GM10266 (cell line): ENCODE measurements around the gene STK32B.

Experiments used
- DNase-seq: peaks from one replicate; pipeline ENCODE4 v3.0.0; 2012; ENCODE audit errors: extremely low spot score
- CTCF ChIP-seq: IDR thresholded peaks from 2 replicates; pipeline ENCODE4 v1.5.1; 2012; ENCODE audit warnings: mild to moderate bottlenecking, low read depth; ENCODE audit not compliant: control insufficient read depth, insufficient read depth; ENCODE audit errors: missing control alignments

The STK32B gene

GRCh38 chr4:5072948-5073347 lies 21.7 kb downstream of the STK32B start:
- no peak for DNase-seq
- no peak for TF ChIP-seq CTCF

- DNase-seq = no peak
- TF ChIP-seq CTCF = no peak
Measured at GRCh38 chr4:5078009-5078408, 26.7 kb downstream of the STK32B start.

- TF ChIP-seq CTCF = no peak
Measured at GRCh38 chr4:5079581-5079980, 28.3 kb downstream of the STK32B start.

GRCh38 chr4:5081441-5081999 lies 30.2 kb downstream of the STK32B start:
- no peak for TF ChIP-seq CTCF
- no peak for DNase-seq

More at GRCh38 chr4:5079581-5079980, 28.3 kb downstream of the STK32B start:
- no peak for DNase-seq

DNA sequence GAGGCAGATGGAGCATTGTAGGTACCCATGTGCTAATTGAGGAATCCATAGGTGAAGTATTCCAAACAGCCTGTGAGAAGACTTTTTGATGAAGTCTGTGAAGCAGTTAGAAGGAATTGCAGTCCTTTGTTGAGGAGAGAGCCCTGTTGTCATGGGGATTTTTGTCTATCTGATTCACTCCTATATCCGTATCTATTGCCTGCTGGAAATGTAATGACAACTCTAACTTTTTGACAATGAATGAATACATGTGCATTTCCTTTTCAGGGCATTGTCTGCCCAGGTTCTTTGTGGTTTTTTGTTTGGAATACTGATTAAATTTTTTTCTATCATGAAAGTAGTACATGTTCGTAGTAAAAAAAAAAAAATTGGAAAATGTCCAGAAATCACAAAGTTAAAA lies 31.1 kb downstream of the STK32B start:
- no peak for DNase-seq
- TF ChIP-seq CTCF = no peak

- TF ChIP-seq CTCF = no peak
- no peak for DNase-seq
Measured at GRCh38 chr4:5084911-5085475, 33.7 kb downstream of the STK32B start.

GRCh38 chr4:5086535-5086934 lies 35.3 kb downstream of the STK32B start:
- no peak for TF ChIP-seq CTCF
- DNase-seq = no peak
